HCT116 (cell line): ENCODE results near the gene TMEM239.

Experiments
- CTCF ChIP-seq, 3 experiments: fragments of 200-600 bp in 1 of 3; sonication (generic) in 1 of 3; IDR thresholded peaks in 2 of 3; conservative IDR thresholded peaks in 1 of 3; 2 replicates each; pipeline ENCODE4 v1.5.1; 2012 to 2017; ENCODE audit warnings: low read depth in 2 of 3, low read length in 2 of 3, antibody characterized with exemption in 1 of 3, borderline replicate concordance in 1 of 3, control low read depth in 1 of 3, mild to moderate bottlenecking in 1 of 3, mixed read lengths in 1 of 3, mixed run types in 1 of 3, moderate library complexity in 1 of 3; ENCODE audit not compliant: insufficient read depth in 1 of 3
- EZH2 ChIP-seq: fragments of 200-600 bp; sonication (generic); IDR thresholded peaks from 2 replicates; pipeline ENCODE4 v1.6.1; 2017; ENCODE audit warnings: antibody characterized with exemption, mixed run types
- EZH2phosphoT487 ChIP-seq: fragments of 200-600 bp; IDR thresholded peaks from 2 replicates; pipeline ENCODE4 v1.6.1; 2018; ENCODE audit warnings: antibody characterized with exemption, borderline replicate concordance
- MAX ChIP-seq: IDR thresholded peaks from 2 replicates; pipeline ENCODE4 v1.6.1; 2012
- POLR2A ChIP-seq: IDR thresholded peaks from 2 replicates; pipeline ENCODE4 v1.7.0; 2011; ENCODE audit warnings: borderline replicate concordance; ENCODE audit not compliant: insufficient read depth, insufficient read length; ENCODE audit errors: extremely low read depth
- POLR2AphosphoS5 ChIP-seq: IDR thresholded peaks from 2 replicates; pipeline ENCODE4 v1.6.1; 2011; ENCODE audit warnings: mild to moderate bottlenecking, low read depth, low read length, moderate library complexity
- RAD21 ChIP-seq: IDR thresholded peaks from 2 replicates; pipeline ENCODE4 v1.6.1; 2012; ENCODE audit warnings: low read depth, mild to moderate bottlenecking
- SIN3A ChIP-seq: IDR thresholded peaks from 2 replicates; pipeline ENCODE4 v1.6.1; 2012; ENCODE audit warnings: low read depth
- TCF7L2 ChIP-seq: IDR thresholded peaks from 2 replicates; pipeline ENCODE4 v1.7.0; 2011; ENCODE audit warnings: borderline replicate concordance, inconsistent platforms; ENCODE audit not compliant: insufficient read depth, insufficient read length; ENCODE audit errors: extremely low read depth
- YY1 ChIP-seq: IDR thresholded peaks from 2 replicates; pipeline ENCODE4 v1.6.1; 2011; ENCODE audit warnings: low read length, low read depth, moderate library complexity, mild to moderate bottlenecking; ENCODE audit not compliant: insufficient replicate concordance; ENCODE audit errors: extremely low read depth
- ZNF274 ChIP-seq: fragments of 200-500 bp; sonication (Bioruptor generic); IDR thresholded peaks from 2 replicates; pipeline ENCODE4 v1.6.1; 2014; ENCODE audit warnings: mild to moderate bottlenecking, low read depth, low read length, inconsistent platforms

GRCh38 chr20:2849529-2849928 lies 33.4 kb downstream of the TMEM239 start:
- TF ChIP-seq EZH2 (no peak), POLR2A (no peak), CTCF (IDR thresholded peaks at IDR 0.05 in 2 of 3, conservative IDR thresholded peaks at IDR 0.05 in 1 of 3; ENCODE audit: borderline replicate concordance in 1 of 3, insufficient read depth in 1 of 3, low read depth in 2 of 3, low read length in 2 of 3) (no peak), POLR2AphosphoS5 (no peak), MAX (no peak), ZNF274 (no peak), RAD21 (no peak), SIN3A (no peak), YY1 (no peak), EZH2phosphoT487 (no peak), TCF7L2 (no peak)
